ENCODE results near the gene PDE4D.

- TF ChIP-seq CTCF (IDR thresholded peaks at IDR 0.05) (no peak), EZH2 (IDR thresholded peaks at IDR 0.05; ENCODE audit: borderline replicate concordance, insufficient read depth, low read depth, low read length, poor library complexity, severe bottlenecking) (no peak)
Observed at GRCh38 chr5:59037453-59037852, 856.1 kb downstream of the PDE4D start.
